Measurements from ENCODE around the gene TRIM46. TPM values are rescaled to one million over a fixed set of nuclear protein-coding genes. Genes with fewer than 3 reads are reported as not detected.
A peak's percentile ranks its signal among the peaks of the same experiment; 100 is the strongest.

TRIM46 gene
- 10 to 100 TPM in 4 of 8 experiments, 1 to 10 TPM in 2, under 1 TPM in 2; 0.20 to 20.2 (median 11.4) TPM for total RNA-seq

- ATAC-seq (replicated peaks in 6 of 8), result peak in 5 of 8 experiments; percentile 50 to 67 (median 63)
- peaks cover 14 to 16% of the 10 kb centered on the region in 2 donors for H3K4me1 ChIP-seq (replicated peaks in 1 of 2)
- in situ Hi-C loops (cut with MboI; ENCODE audit: low pct_unique_long_range_greater_than_20kb in 2 of 9, low sequenced_read_pairs in 9 of 9, unreplicated experiment in 9 of 9), result no loop called here
- peak within 1 kb of the TSS; percentile 70 to 96 (median 83) for H3K4me3 ChIP-seq
- peak within 1 kb of the TSS; percentile 86 to 89 for H3K27ac ChIP-seq
- 0 to 10% (median 0%) methylated on average over 1 to 9 of the region's 38 CpGs; no CpG with 5 or more reads in 3 of the 10 experiments for WGBS, 10 experiments
Measured at GRCh38 chr1:155173478-155174323, at the start of gene TRIM46. TSS of gene TRIM46 (plus strand) at chr1:155173849. CDS start at chr1:155173967, 118 bp downstream.

GRCh38 chr1:155124503-155125463, 48.9 kb upstream of the TRIM46 start:
- 20 to 73% (median 64%) methylated on average over 1 to 10 of the region's 16 CpGs; no CpG with 5 or more reads in 2 of the 10 experiments for WGBS, 10 experiments
- peaks cover 19 to 29% of the 10 kb centered on the region in 2 donors for H3K4me1 ChIP-seq (replicated peaks in 1 of 2)

GRCh38 chr1:155125511-155125945, 48.1 kb upstream of the TRIM46 start:
- ATAC-seq (replicated peaks in 6 of 8), result no peak
- in situ Hi-C loops (cut with MboI; ENCODE audit: low pct_unique_long_range_greater_than_20kb in 2 of 9, low sequenced_read_pairs in 9 of 9, unreplicated experiment in 9 of 9), result no loop called here
- Histone ChIP-seq H3K27ac (no peak overlapping the region), H3K4me3 (no peak overlapping the region), H3K4me1 (replicated peaks in 1 of 2) (peaks cover 26 to 36% of the 10 kb centered on the region in 2 donors)
- 41 to 67% (median 54%) methylated on average over 1 to 4 of the region's 11 CpGs; no CpG with 5 or more reads in 6 of the 10 experiments for WGBS, 10 experiments

More at GRCh38 chr1:155124503-155125463, 48.9 kb upstream of the TRIM46 start:
- ATAC-seq (replicated peaks in 6 of 8), result peak in 1 of 8 experiments; percentile 23
- no peak overlapping the region for H3K4me3 ChIP-seq
- H3K27ac ChIP-seq, result no peak overlapping the region
- in situ Hi-C loops (cut with MboI; ENCODE audit: low pct_unique_long_range_greater_than_20kb in 2 of 9, low sequenced_read_pairs in 9 of 9, unreplicated experiment in 9 of 9), result no loop called here

GRCh38 chr1:155125946-155126555, 47.6 kb upstream of the TRIM46 start:
- Histone ChIP-seq H3K27ac (no peak overlapping the region), H3K4me3 (peak overlapping the region; percentile 26 to 46 (median 33)), H3K4me1 (replicated peaks in 1 of 2) (peaks cover 26 to 38% of the 10 kb centered on the region in 2 donors)
- in situ Hi-C loops (cut with MboI; ENCODE audit: low pct_unique_long_range_greater_than_20kb in 2 of 9, low sequenced_read_pairs in 9 of 9, unreplicated experiment in 9 of 9), result no loop called here
- WGBS, 10 experiments, result 3 to 16% (median 13%) methylated on average over 7 to 31 of the region's 53 CpGs; no CpG with 5 or more reads in 6 of the 10 experiments
- ATAC-seq (replicated peaks in 6 of 8), result peak; percentile 7 to 57 (median 28)

- Histone ChIP-seq H3K4me1 (replicated peaks in 1 of 2) (peaks cover 26 to 38% of the 10 kb centered on the region in 2 donors), H3K27ac (no peak overlapping the region), H3K4me3 (peak overlapping the region; percentile 26 to 46 (median 33))
- ATAC-seq (replicated peaks in 6 of 8), result peak; percentile 14 to 56 (median 50)
- WGBS, 10 experiments, result 0 to 25% (median 0%) methylated on average over 1 to 5 of the region's 32 CpGs; no CpG with 5 or more reads in 5 of the 10 experiments
- in situ Hi-C loops (cut with MboI; ENCODE audit: low pct_unique_long_range_greater_than_20kb in 2 of 9, low sequenced_read_pairs in 9 of 9, unreplicated experiment in 9 of 9), result no loop called here
Measured at GRCh38 chr1:155126556-155127104, 47.0 kb upstream of the TRIM46 start.

GRCh38 chr1:155127105-155127966, 46.3 kb upstream of the TRIM46 start, which contains the start of gene EFNA1:
TSS of gene EFNA1 (plus strand) at chr1:155127876. CDS start at chr1:155127978, 102 bp downstream.
- WGBS, 10 experiments, result 0 to 30% (median 0%) methylated on average over 2 to 12 of the region's 76 CpGs; no CpG with 5 or more reads in 5 of the 10 experiments
- H3K4me3 ChIP-seq, result peak within 1 kb of the TSS; percentile 26 to 46 (median 33)
- no peak within 1 kb of the TSS for H3K27ac ChIP-seq
- H3K4me1 ChIP-seq (replicated peaks in 1 of 2), result peaks cover 26 to 38% of the 10 kb centered on the region in 2 donors
- ATAC-seq (replicated peaks in 6 of 8), result peak; percentile 59 to 70 (median 64)
- in situ Hi-C loops (cut with MboI; ENCODE audit: low pct_unique_long_range_greater_than_20kb in 2 of 9, low sequenced_read_pairs in 9 of 9, unreplicated experiment in 9 of 9), result no loop called here

- 0 to 35% (median 12%) methylated on average over 1 to 10 of the region's 17 CpGs; no CpG with 5 or more reads in 5 of the 10 experiments for WGBS, 10 experiments
- peaks cover 26 to 38% of the 10 kb centered on the region in 2 donors for H3K4me1 ChIP-seq (replicated peaks in 1 of 2)
- ATAC-seq (replicated peaks in 6 of 8), result peak in 3 of 8 experiments; percentile 1 to 11 (median 11)
- peak overlapping the region; percentile 26 to 46 (median 33) for H3K4me3 ChIP-seq
- in situ Hi-C loops (cut with MboI; ENCODE audit: low pct_unique_long_range_greater_than_20kb in 2 of 9, low sequenced_read_pairs in 9 of 9, unreplicated experiment in 9 of 9), result no loop called here
- no peak overlapping the region for H3K27ac ChIP-seq
Measured at GRCh38 chr1:155127967-155128754, 45.5 kb upstream of the TRIM46 start.

- Histone ChIP-seq H3K27ac (no peak overlapping the region), H3K4me3 (peak overlapping the region in 2 of 5 donors; percentile 38 to 46), H3K4me1 (replicated peaks in 1 of 2) (peaks cover 26 to 38% of the 10 kb centered on the region in 2 donors)
- WGBS, 10 experiments, result 0 to 60% (median 18%) methylated on average over 1 to 6 of the region's 14 CpGs; no CpG with 5 or more reads in 2 of the 10 experiments
- ATAC-seq (replicated peaks in 6 of 8), result no peak
- in situ Hi-C loops (cut with MboI; ENCODE audit: low pct_unique_long_range_greater_than_20kb in 2 of 9, low sequenced_read_pairs in 9 of 9, unreplicated experiment in 9 of 9), result no loop called here
Measured at GRCh38 chr1:155128755-155129473, 44.7 kb upstream of the TRIM46 start.

- in situ Hi-C loops (cut with MboI; ENCODE audit: low pct_unique_long_range_greater_than_20kb in 2 of 9, low sequenced_read_pairs in 9 of 9, unreplicated experiment in 9 of 9), result no loop called here
- 11 to 63% (median 40%) methylated on average over 1 to 4 of the region's 6 CpGs for WGBS, 10 experiments
- no peak for ATAC-seq (replicated peaks in 6 of 8)
- peaks cover 31 to 45% of the 10 kb centered on the region in 2 donors for H3K4me1 ChIP-seq (replicated peaks in 1 of 2)
- peak overlapping the region in 2 of 5 donors; percentile 8 to 17 for H3K4me3 ChIP-seq
- H3K27ac ChIP-seq, result no peak overlapping the region
Measured at GRCh38 chr1:155130272-155131006, 43.2 kb upstream of the TRIM46 start.

- H3K4me3 ChIP-seq, result no peak overlapping the region
- in situ Hi-C loops (cut with MboI; ENCODE audit: low pct_unique_long_range_greater_than_20kb in 2 of 9, low sequenced_read_pairs in 9 of 9, unreplicated experiment in 9 of 9), result no loop called here
- no peak overlapping the region for H3K27ac ChIP-seq
- WGBS, 10 experiments, result 76 to 97% (median 92%) methylated on average over 3 to 7 of the region's 8 CpGs; no CpG with 5 or more reads in 3 of the 10 experiments
- ATAC-seq (replicated peaks in 6 of 8), result no peak
- peaks cover 26 to 39% of the 10 kb centered on the region in 2 donors for H3K4me1 ChIP-seq (replicated peaks in 1 of 2)
Measured at GRCh38 chr1:155131285-155131684, 42.4 kb upstream of the TRIM46 start.
